Activated B cell treated with CpG ODN at 0.5 μM for 24 hours (primary cell): ENCODE measurements around the gene RIOK2. TPM values are rescaled to one million over a fixed set of nuclear protein-coding genes. Genes with fewer than 3 reads are reported as not detected.
A peak's percentile ranks its signal among the peaks of the same experiment; 100 is the strongest.
"Not testable (repeated sequence)": the region's sequence is repeated elsewhere in the genome, so short reads cannot be mapped to it uniquely, and the experiment has no call there.

ENCODE experiments used
- ATAC-seq: fragments of 200-7000 bp; cut with Tn5 transposase; one replicate; pipeline ENCODE4 v1.10.0; 2021; ENCODE audit warnings: low read depth, mild to moderate bottlenecking, moderate library complexity
- CTCF ChIA-PET: fragments of 350-600 bp; sonication (Branson Sonifier 250); formaldehyde crosslinking; loops from one replicate; lab custom pipeline; 2021; ENCODE audit warnings: antibody characterized with exemption; lab: Charles Lee
- POLR2A ChIA-PET: fragments of 350-600 bp; sonication (Branson Sonifier 250); formaldehyde crosslinking; loops from one replicate; lab custom pipeline; 2021; ENCODE audit warnings: antibody characterized with exemption; lab: Charles Lee
- DNase-seq: peaks from one replicate; pipeline ENCODE4 v3.0.0; 2022
- H3K27ac Mint-ChIP-seq: one replicate; pipeline ENCODE4 v1.8.0; 2020; ENCODE audit warnings: mixed read lengths
- H3K27me3 Mint-ChIP-seq: one replicate; pipeline ENCODE4 v1.8.0; 2021; ENCODE audit warnings: mixed read lengths
- H3K36me3 Mint-ChIP-seq: one replicate; pipeline ENCODE4 v1.8.0; 2021; ENCODE audit warnings: low read depth, mixed read lengths
- H3K4me1 Mint-ChIP-seq: one replicate; pipeline ENCODE4 v1.8.0; 2021; ENCODE audit warnings: mixed read lengths
- H3K4me3 Mint-ChIP-seq: one replicate; pipeline ENCODE4 v1.8.0; 2020; ENCODE audit warnings: mild to moderate bottlenecking, mixed read lengths
- H3K9me3 Mint-ChIP-seq: one replicate; pipeline ENCODE4 v1.8.0; 2020; ENCODE audit warnings: mixed read lengths
- CTCF ChIP-seq: fragments of 200-600 bp; IDR thresholded peaks from one replicate; pipeline ENCODE4 v1.8.0; 2022; ENCODE audit warnings: antibody characterized with exemption, mild to moderate bottlenecking
- intact Hi-C: fragments of 100-400 bp; cut with micrococcal nuclease; formaldehyde crosslinking; loops from one replicate; pipeline ENCODE4 v1.15.1; 2024
- total RNA-seq: library from RNA; stranded (reverse); gene quantifications from 2 replicates; pipeline ENCODE4 v1.2.3, GENCODE V29; 2022

Gene RIOK2
- total RNA-seq, 1 donor from 2014 or later, result 38.3 TPM

- H3K4me3 Mint-ChIP-seq, result no peak overlapping the region
- H3K4me1 Mint-ChIP-seq, result no peaks in the 10 kb centered on the region
- H3K36me3 Mint-ChIP-seq, result peaks cover 5% of the 10 kb centered on the region
- no peak overlapping the region for H3K27ac Mint-ChIP-seq
- CTCF ChIA-PET, result interaction anchor here (1.3 to 1.4 kb wide), 2 partner anchors 22 to 391 kb away, joined by 3 read pairs; no protein-coding TSS in a partner anchor
- H3K27me3 Mint-ChIP-seq, result peaks cover 14% of the 10 kb centered on the region
- DNase-seq (no peak), ATAC-seq (no peak)
- POLR2A ChIA-PET, result no interaction called here
- no peak for TF ChIP-seq CTCF
- H3K9me3 Mint-ChIP-seq, result peaks cover 11% of the 10 kb centered on the region
- intact Hi-C loops, result no loop called here
Observed at GRCh38 chr5:97208184-97208713, 25.2 kb upstream of the RIOK2 start.

GRCh38 chr5:97194366-97194765 lies 11.3 kb upstream of the RIOK2 start:
- Mint-ChIP-seq H3K27ac (no peak overlapping the region), H3K27me3 (peaks cover 4% of the 10 kb centered on the region), H3K9me3 (peaks cover 12% of the 10 kb centered on the region), H3K4me1 (peaks cover 18% of the 10 kb centered on the region), H3K4me3 (no peak overlapping the region), H3K36me3 (peaks cover 16% of the 10 kb centered on the region)
- ChIA-PET POLR2A (no interaction called here), CTCF (no interaction called here)
- intact Hi-C loops, result no loop called here
- no peak for TF ChIP-seq CTCF
- DNase-seq (no peak), ATAC-seq (no peak)

- Mint-ChIP-seq H3K9me3 (peaks cover 12% of the 10 kb centered on the region), H3K36me3 (peaks cover 13% of the 10 kb centered on the region), H3K4me1 (peaks cover 18% of the 10 kb centered on the region), H3K27ac (no peak overlapping the region), H3K4me3 (no peak overlapping the region), H3K27me3 (peaks cover 4% of the 10 kb centered on the region)
- ChIA-PET POLR2A (no interaction called here), CTCF (no interaction called here)
- intact Hi-C loops, result no loop called here
- DNase-seq (no peak), ATAC-seq (no peak)
- no peak for TF ChIP-seq CTCF
Observed at GRCh38 chr5:97193355-97193688, 10.3 kb upstream of the RIOK2 start.

DNA sequence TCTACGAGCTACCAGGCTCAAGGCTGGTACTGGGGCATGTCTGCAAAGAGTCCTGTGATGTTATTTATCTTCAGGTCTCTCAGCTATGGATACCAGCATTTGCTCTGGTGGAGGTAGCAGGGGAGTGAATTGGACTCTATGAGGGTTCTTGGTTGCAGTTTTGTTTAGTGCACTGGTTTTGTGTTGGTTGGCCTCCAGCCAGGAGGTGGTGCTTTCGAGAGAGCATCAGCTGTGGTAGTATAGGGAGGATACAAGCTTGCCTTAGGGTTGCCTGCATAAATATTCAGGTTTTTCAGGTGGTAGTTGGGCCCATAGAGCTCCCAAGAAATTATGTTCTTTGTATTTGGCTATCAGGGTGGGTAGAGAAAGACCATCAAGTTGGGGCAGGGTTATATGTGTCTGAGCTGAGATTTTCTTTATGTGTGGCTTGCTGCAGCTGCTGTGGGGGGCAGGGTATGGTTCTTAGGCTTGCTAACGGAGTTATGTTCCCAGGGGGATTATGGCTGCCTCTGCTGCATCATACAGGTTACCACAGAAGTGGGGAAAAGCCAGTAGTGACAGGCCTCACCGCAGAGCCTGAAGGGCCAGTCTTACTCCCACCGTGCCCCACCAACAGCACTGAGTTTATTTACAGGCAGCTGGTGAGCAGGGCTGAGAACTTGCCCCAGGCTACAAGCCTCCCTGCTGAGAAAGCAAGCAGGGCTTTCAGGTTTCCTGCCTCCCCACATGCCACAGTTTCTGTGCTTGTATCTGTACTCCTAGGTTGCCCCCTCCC lies 9.7 kb upstream of the RIOK2 start:
- Mint-ChIP-seq H3K27ac (no peak overlapping the region), H3K4me1 (peaks cover 18% of the 10 kb centered on the region), H3K36me3 (peaks cover 12% of the 10 kb centered on the region), H3K4me3 (no peak overlapping the region), H3K9me3 (peaks cover 12% of the 10 kb centered on the region), H3K27me3 (peaks cover 4% of the 10 kb centered on the region)
- ATAC-seq (peak; percentile 89), DNase-seq (no peak)
- TF ChIP-seq CTCF, result no peak
- ChIA-PET CTCF (no interaction called here), POLR2A (no interaction called here)
- intact Hi-C loops, result no loop called here

DNA sequence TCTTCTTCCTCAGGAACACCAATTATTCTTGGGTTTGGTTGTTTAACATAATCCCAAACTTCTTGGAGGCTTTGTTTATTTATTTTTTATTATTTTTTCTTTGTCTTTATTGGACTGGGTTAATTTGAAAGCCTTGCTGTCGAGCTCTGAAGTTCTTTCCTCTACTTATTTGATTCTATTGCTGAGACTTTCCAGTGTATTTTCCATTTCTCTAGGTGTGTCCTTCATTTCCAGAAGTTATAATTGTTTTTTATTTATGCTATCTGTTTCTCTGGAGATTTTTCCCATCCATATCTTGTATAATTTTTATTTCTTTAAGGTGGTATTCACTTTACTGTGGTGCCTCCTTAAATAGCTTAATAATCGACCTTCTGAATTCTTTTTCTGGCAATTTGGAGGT lies 8.8 kb upstream of the RIOK2 start:
- Mint-ChIP-seq H3K9me3 (peaks cover 12% of the 10 kb centered on the region), H3K27me3 (peaks cover 4% of the 10 kb centered on the region), H3K36me3 (peaks cover 10% of the 10 kb centered on the region), H3K4me3 (no peak overlapping the region), H3K27ac (no peak overlapping the region), H3K4me1 (peaks cover 18% of the 10 kb centered on the region)
- DNase-seq (no peak), ATAC-seq (no peak)
- ChIA-PET CTCF (no interaction called here), POLR2A (no interaction called here)
- no peak for TF ChIP-seq CTCF
- intact Hi-C loops, result no loop called here

DNA sequence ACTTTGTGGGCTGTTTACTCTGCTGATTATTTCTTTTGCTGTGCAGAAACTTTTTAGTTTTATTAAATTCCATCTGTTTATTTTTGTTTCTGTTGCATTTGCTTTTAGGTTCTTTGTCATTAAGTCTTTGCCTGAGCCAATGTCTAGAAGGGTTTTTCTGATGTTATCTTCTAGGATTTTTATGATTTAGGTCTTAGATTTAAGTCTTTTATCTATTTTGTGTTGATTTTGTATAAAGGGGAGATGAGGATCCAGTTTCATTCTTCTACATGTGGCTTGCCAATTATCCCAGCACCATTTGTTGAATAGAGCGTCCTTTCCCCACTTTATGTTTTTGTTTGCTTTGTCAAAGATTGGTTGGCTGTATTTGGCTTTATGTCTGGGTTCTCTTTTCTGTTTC lies 6.5 kb upstream of the RIOK2 start:
- H3K4me3 Mint-ChIP-seq, H3K27ac Mint-ChIP-seq, intact Hi-C loops, POLR2A ChIA-PET, H3K36me3 Mint-ChIP-seq, CTCF ChIA-PET, DNase-seq, H3K27me3 Mint-ChIP-seq, ATAC-seq: not testable (repeated sequence)
- Mint-ChIP-seq H3K4me1 (peaks cover 16% of the 10 kb centered on the region), H3K9me3 (peaks cover 12% of the 10 kb centered on the region)
